HepG2 (cell line): ENCODE data around the gene UBAP2L. TPM values are rescaled to one million over a fixed set of nuclear protein-coding genes. Genes with fewer than 3 reads are reported as not detected.

ENCODE experiments used
- AGO2 ChIP-seq: fragments of 200-400 bp; formaldehyde crosslinking; optimal IDR thresholded peaks from 2 replicates; pipeline ENCODE3; 2017; ENCODE audit warnings: mild to moderate bottlenecking, low read depth, low read length, moderate library complexity
- ESRRA ChIP-seq: sonication (generic); formaldehyde crosslinking; IDR thresholded peaks from 2 replicates; pipeline ENCODE4 v1.5.1; 2020; ENCODE audit warnings: mild to moderate bottlenecking, low read depth, missing genetic modification reagents
- GABPA ChIP-seq, 2 experiments: IDR thresholded peaks; 2 replicates each; pipeline ENCODE4 v1.6.1; 2011 to 2016; ENCODE audit warnings: low read depth in 2 of 2, low read length in 1 of 2, missing biosample characterization in 1 of 2, missing genetic modification characterization in 1 of 2
- HNRNPH1 ChIP-seq: fragments of 200-400 bp; formaldehyde crosslinking; optimal IDR thresholded peaks from 2 replicates; pipeline ENCODE3; 2017; ENCODE audit warnings: mild to moderate bottlenecking, low read depth, low read length
- HNRNPK ChIP-seq: fragments of 200-400 bp; formaldehyde crosslinking; IDR thresholded peaks from 2 replicates; pipeline ENCODE4 v1.6.1; 2018; ENCODE audit warnings: low read length, low read depth, moderate library complexity, mild to moderate bottlenecking; ENCODE audit not compliant: poor library complexity, severe bottlenecking
- MBD4 ChIP-seq: IDR thresholded peaks from 2 replicates; pipeline ENCODE4 v1.6.1; 2012; ENCODE audit warnings: low read length, inconsistent platforms, borderline replicate concordance
- NRL ChIP-seq: sonication (generic); formaldehyde crosslinking; IDR thresholded peaks from 2 replicates; pipeline ENCODE4 v1.5.0; 2020; ENCODE audit warnings: missing genetic modification reagents, mild to moderate bottlenecking, moderate library complexity, borderline replicate concordance
- PHF8 ChIP-seq: sonication (generic); formaldehyde crosslinking; IDR thresholded peaks from 2 replicates; pipeline ENCODE4 v1.5.0; 2020; ENCODE audit warnings: missing genetic modification reagents
- RBFOX2 ChIP-seq: fragments of 200-400 bp; formaldehyde crosslinking; IDR thresholded peaks from 2 replicates; pipeline ENCODE4 v1.6.1; 2017; ENCODE audit warnings: low read depth, mild to moderate bottlenecking, low read length
- STAT5B ChIP-seq: sonication (generic); formaldehyde crosslinking; IDR thresholded peaks from 2 replicates; pipeline ENCODE4 v1.4.0; 2020; ENCODE audit warnings: missing genetic modification reagents
- TCF12 ChIP-seq, 2 experiments: fragments of 450-650 bp in 1 of 2; sonication (generic) in 1 of 2; formaldehyde crosslinking in 1 of 2; IDR thresholded peaks; 2 replicates each; pipeline versions ENCODE4 v1.6.1 to v1.8.0; 2017 to 2022; ENCODE audit warnings: antibody characterized with exemption in 1 of 2, mild to moderate bottlenecking in 1 of 2, missing genetic modification reagents in 1 of 2, moderate library complexity in 1 of 2
- UBTF ChIP-seq: sonication (generic); formaldehyde crosslinking; IDR thresholded peaks from 2 replicates; pipeline ENCODE4 v1.4.0; 2020; ENCODE audit warnings: mild to moderate bottlenecking, missing genetic modification reagents
- WIZ ChIP-seq: sonication (generic); formaldehyde crosslinking; IDR thresholded peaks from 2 replicates; pipeline ENCODE4 v1.5.1; 2020; ENCODE audit warnings: mild to moderate bottlenecking, missing genetic modification reagents
- ZFP41 ChIP-seq: sonication (generic); formaldehyde crosslinking; IDR thresholded peaks from 2 replicates; pipeline ENCODE4 v1.4.0; 2020; ENCODE audit warnings: mild to moderate bottlenecking, missing genetic modification reagents, borderline replicate concordance
- ZMAT3 ChIP-seq: sonication (generic); formaldehyde crosslinking; conservative IDR thresholded peaks from 2 replicates; pipeline ENCODE4 v1.7.0; 2021; ENCODE audit warnings: missing genetic modification reagents
- ZNF180 ChIP-seq: sonication (generic); formaldehyde crosslinking; IDR thresholded peaks from 2 replicates; pipeline ENCODE4 v1.4.0; 2020; ENCODE audit warnings: low read depth, missing genetic modification reagents, borderline replicate concordance
- ZNF367 ChIP-seq: sonication (generic); formaldehyde crosslinking; IDR thresholded peaks from 2 replicates; pipeline ENCODE4 v1.4.0; 2020; ENCODE audit warnings: missing genetic modification reagents, borderline replicate concordance
- ZNF761 ChIP-seq: sonication (generic); formaldehyde crosslinking; conservative IDR thresholded peaks from 2 replicates; pipeline ENCODE4 v1.4.0; 2020; ENCODE audit warnings: mild to moderate bottlenecking, missing genetic modification reagents
- ZSCAN25 ChIP-seq: sonication (generic); formaldehyde crosslinking; IDR thresholded peaks from 2 replicates; pipeline ENCODE4 v1.8.0; 2022; ENCODE audit warnings: mild to moderate bottlenecking, missing genetic modification reagents
- ZSCAN30 ChIP-seq: sonication (generic); formaldehyde crosslinking; IDR thresholded peaks from 2 replicates; pipeline ENCODE4 v1.5.0; 2020; ENCODE audit warnings: mild to moderate bottlenecking, missing genetic modification reagents
- polyA plus RNA-seq, 8 experiments: library from polyadenylated mRNA; depleted of rRNA in 3 of 8; stranded (reverse) in 7 of 8; unstranded in 1 of 8; fragments of >200 nt; fragmentation: Illumina TruSeq in 4 of 8; extraction: Trizol in 4 of 8; gene quantifications; 2 replicates each; pipeline versions ENCODE4 v1.2.1 to v1.2.3, GENCODE V29; 2011 to 2016; ENCODE audit warnings: low read depth in 4 of 8, missing spikeins in 1 of 8, mixed read lengths in 1 of 8; ENCODE audit not compliant: insufficient read depth in 1 of 8
- total RNA-seq, 5 experiments: library from RNA; depleted of rRNA; stranded (reverse); fragments of >200 nt; fragmentation: Illumina TruSeq; extraction: Trizol; gene quantifications; 2 replicates each; pipeline ENCODE4 v1.2.3, GENCODE V29; 2016; ENCODE audit warnings: low read depth in 1 of 5
- TF ChIP-seq, protein P1 (sequence below): sonication (generic); formaldehyde crosslinking; IDR thresholded peaks from 2 replicates; pipeline ENCODE4 v1.4.0; 2020; ENCODE audit warnings: missing genetic modification reagents
- TF ChIP-seq, protein P2 (sequence below): IDR thresholded peaks from 2 replicates; pipeline ENCODE4 v1.6.1; 2012; ENCODE audit warnings: low read length, improper control_type of control experiment

UBAP2L gene
- total and polyA plus RNA-seq, 2 of the 13 experiments (the other 11 are each of a cell fraction or from before 2014, with no cell fraction given): 74.2 to 159 TPM

DNA sequence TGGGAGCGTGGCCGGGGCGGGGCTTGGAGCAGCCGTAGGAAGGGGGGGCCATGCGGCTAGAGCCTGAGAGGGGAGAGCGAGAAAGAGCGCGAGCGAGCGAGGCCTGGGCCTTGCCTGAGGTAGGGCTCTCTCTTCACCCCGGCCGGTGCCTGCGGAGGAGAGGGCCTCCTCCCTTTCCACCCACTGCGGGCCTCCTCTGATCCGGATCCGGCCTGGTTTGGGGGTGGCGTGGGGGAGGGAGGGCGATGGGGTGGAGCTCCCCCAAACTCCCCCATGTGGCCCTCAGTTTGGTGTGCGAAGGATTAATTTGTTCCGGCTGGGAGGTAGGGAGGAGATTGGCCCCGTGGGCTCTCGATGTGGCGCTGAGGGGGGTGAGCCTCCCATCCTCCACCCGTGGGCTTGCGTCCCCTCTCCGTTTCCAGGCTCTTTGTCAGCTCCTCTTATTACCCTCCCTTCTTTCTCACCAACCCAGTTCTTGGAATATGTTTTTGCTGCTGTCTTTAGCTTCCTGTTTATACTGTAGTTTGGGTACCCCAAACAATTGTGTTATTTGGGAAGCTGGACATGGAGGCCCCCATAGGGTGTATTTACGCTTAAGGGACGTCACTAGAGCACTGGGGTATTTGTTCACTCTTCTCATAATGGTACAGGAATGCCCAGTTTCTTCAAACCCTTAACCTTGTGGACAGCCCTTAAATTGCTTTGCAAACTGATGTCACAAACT, 685 bp downstream of the UBAP2L start (continued):
- TF ChIP-seq ZMAT3 (CRISPR knock-in tag) (0 out of 2 replicates have a peak, but pooled peaks have one; percentile 50), ZFP41 (CRISPR knock-in tag) (no peak), HNRNPK (no peak), ZSCAN25 (CRISPR knock-in tag) (no peak), GABPA (IDR thresholded peaks at IDR 0.05; ENCODE audit: low read depth, low read length) (no peak), GABPA (CRISPR knock-in tag; IDR thresholded peaks at IDR 0.05; ENCODE audit: low read depth) (0 out of 2 replicates have a peak, but pooled peaks have one; percentile 15), ZNF180 (CRISPR knock-in tag) (no peak), ZSCAN30 (CRISPR knock-in tag) (peak; percentile 14), HNRNPH1 (no peak), NRL (CRISPR knock-in tag) (0 out of 2 replicates have a peak, but pooled peaks have one; percentile 32), PHF8 (CRISPR knock-in tag) (peak; percentile 84), TCF12 (IDR thresholded peaks at IDR 0.05) (no peak), TCF12 (CRISPR knock-in tag; IDR thresholded peaks at IDR 0.05) (no peak), ZNF761 (CRISPR knock-in tag) (0 out of 2 replicates have a peak, but pooled peaks have one; percentile 14), UBTF (CRISPR knock-in tag) (peak; percentile 98), RBFOX2 (0 out of 2 replicates have a peak, but pooled peaks have one; percentile 43), ESRRA (CRISPR knock-in tag) (0 out of 2 replicates have a peak, but pooled peaks have one; percentile 16), AGO2 (peak; percentile 68), WIZ (no peak), MBD4 (no peak), STAT5B (no peak), ZNF367 (CRISPR knock-in tag) (no peak)
- TF ChIP-seq, protein P1, sequence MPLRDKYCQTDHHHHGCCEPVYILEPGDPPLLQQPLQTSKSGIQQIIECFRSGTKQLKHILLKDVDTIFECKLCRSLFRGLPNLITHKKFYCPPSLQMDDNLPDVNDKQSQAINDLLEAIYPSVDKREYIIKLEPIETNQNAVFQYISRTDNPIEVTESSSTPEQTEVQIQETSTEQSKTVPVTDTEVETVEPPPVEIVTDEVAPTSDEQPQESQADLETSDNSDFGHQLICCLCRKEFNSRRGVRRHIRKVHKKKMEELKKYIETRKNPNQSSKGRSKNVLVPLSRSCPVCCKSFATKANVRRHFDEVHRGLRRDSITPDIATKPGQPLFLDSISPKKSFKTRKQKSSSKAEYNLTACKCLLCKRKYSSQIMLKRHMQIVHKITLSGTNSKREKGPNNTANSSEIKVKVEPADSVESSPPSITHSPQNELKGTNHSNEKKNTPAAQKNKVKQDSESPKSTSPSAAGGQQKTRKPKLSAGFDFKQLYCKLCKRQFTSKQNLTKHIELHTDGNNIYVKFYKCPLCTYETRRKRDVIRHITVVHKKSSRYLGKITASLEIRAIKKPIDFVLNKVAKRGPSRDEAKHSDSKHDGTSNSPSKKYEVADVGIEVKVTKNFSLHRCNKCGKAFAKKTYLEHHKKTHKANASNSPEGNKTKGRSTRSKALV (CRISPR knock-in tag): no peak
- TF ChIP-seq, protein P2, sequence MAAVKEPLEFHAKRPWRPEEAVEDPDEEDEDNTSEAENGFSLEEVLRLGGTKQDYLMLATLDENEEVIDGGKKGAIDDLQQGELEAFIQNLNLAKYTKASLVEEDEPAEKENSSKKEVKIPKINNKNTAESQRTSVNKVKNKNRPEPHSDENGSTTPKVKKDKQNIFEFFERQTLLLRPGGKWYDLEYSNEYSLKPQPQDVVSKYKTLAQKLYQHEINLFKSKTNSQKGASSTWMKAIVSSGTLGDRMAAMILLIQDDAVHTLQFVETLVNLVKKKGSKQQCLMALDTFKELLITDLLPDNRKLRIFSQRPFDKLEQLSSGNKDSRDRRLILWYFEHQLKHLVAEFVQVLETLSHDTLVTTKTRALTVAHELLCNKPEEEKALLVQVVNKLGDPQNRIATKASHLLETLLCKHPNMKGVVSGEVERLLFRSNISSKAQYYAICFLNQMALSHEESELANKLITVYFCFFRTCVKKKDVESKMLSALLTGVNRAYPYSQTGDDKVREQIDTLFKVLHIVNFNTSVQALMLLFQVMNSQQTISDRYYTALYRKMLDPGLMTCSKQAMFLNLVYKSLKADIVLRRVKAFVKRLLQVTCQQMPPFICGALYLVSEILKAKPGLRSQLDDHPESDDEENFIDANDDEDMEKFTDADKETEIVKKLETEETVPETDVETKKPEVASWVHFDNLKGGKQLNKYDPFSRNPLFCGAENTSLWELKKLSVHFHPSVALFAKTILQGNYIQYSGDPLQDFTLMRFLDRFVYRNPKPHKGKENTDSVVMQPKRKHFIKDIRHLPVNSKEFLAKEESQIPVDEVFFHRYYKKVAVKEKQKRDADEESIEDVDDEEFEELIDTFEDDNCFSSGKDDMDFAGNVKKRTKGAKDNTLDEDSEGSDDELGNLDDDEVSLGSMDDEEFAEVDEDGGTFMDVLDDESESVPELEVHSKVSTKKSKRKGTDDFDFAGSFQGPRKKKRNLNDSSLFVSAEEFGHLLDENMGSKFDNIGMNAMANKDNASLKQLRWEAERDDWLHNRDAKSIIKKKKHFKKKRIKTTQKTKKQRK: no peak
